ENCODE results near the gene MS4A10.
"Not testable (repeated sequence)": the region's sequence is repeated elsewhere in the genome, so short reads cannot be mapped to it uniquely, and the experiment has no call there.

The MS4A10 gene

GRCh38 chr11:60756307-60757032, 28.7 kb upstream of the MS4A10 start, which contains the start of gene MS4A15:
TSS of gene MS4A15 (plus strand) at chr11:60756867. CDS start at chr11:60763734, 6,867 bp downstream.
- Histone ChIP-seq H3K27ac (ENCODE audit: low read length) (no peak within 1 kb of the TSS), H3K27me3 (ENCODE audit: low read depth, low read length) (no peaks in the 10 kb centered on the region), H3K36me3 (ENCODE audit: control insufficient read depth in 1 of 2, insufficient read depth in 2 of 2, low read length in 2 of 2) (no peaks in the 10 kb centered on the region), H3K4me1 (ENCODE audit: control insufficient read depth in 1 of 2, insufficient read depth in 2 of 2, low read length in 2 of 2) (no peaks in the 10 kb centered on the region), H3K4me3 (ENCODE audit: low read depth in 1 of 2, low read length in 2 of 2) (no peak within 1 kb of the TSS), H3K9me3 (ENCODE audit: control insufficient read depth in 1 of 2, low read length in 2 of 2) (peaks cover 0 to 4% of the 10 kb centered on the region in 2 donors)

- Histone ChIP-seq H3K27me3 (ENCODE audit: low read depth, low read length) (no peaks in the 10 kb centered on the region), H3K36me3 (ENCODE audit: control insufficient read depth in 1 of 2, insufficient read depth in 2 of 2, low read length in 2 of 2) (no peaks in the 10 kb centered on the region), H3K4me3 (ENCODE audit: low read depth in 1 of 2, low read length in 2 of 2) (no peak overlapping the region), H3K4me1 (ENCODE audit: control insufficient read depth in 1 of 2, insufficient read depth in 2 of 2, low read length in 2 of 2) (no peaks in the 10 kb centered on the region), H3K9me3 (ENCODE audit: control insufficient read depth in 1 of 2, low read length in 2 of 2) (peaks cover 0 to 4% of the 10 kb centered on the region in 2 donors), H3K27ac (ENCODE audit: low read length) (no peak overlapping the region)
Measured at GRCh38 chr11:60757231-60757800, 27.8 kb upstream of the MS4A10 start.

- not testable (repeated sequence) for H3K9me3 ChIP-seq (ENCODE audit: control insufficient read depth in 1 of 2, low read length in 2 of 2); H3K27me3 ChIP-seq (ENCODE audit: low read depth, low read length); H3K27ac ChIP-seq (ENCODE audit: low read length); H3K4me3 ChIP-seq (ENCODE audit: low read depth in 1 of 2, low read length in 2 of 2); H3K4me1 ChIP-seq (ENCODE audit: control insufficient read depth in 1 of 2, insufficient read depth in 2 of 2, low read length in 2 of 2); H3K36me3 ChIP-seq (ENCODE audit: control insufficient read depth in 1 of 2, insufficient read depth in 2 of 2, low read length in 2 of 2)
Measured at GRCh38 chr11:60758671-60759070, 26.5 kb upstream of the MS4A10 start.

- not testable (repeated sequence) for H3K27me3 ChIP-seq (ENCODE audit: low read depth, low read length); H3K4me3 ChIP-seq (ENCODE audit: low read depth in 1 of 2, low read length in 2 of 2); H3K27ac ChIP-seq (ENCODE audit: low read length); H3K36me3 ChIP-seq (ENCODE audit: control insufficient read depth in 1 of 2, insufficient read depth in 2 of 2, low read length in 2 of 2); H3K9me3 ChIP-seq (ENCODE audit: control insufficient read depth in 1 of 2, low read length in 2 of 2); H3K4me1 ChIP-seq (ENCODE audit: control insufficient read depth in 1 of 2, insufficient read depth in 2 of 2, low read length in 2 of 2)
Measured at GRCh38 chr11:60759438-60760225, 25.5 kb upstream of the MS4A10 start.

- Histone ChIP-seq H3K27me3 (ENCODE audit: low read depth, low read length) (peaks cover 4% of the 10 kb centered on the region), H3K9me3 (ENCODE audit: control insufficient read depth in 1 of 2, low read length in 2 of 2) (no peaks in the 10 kb centered on the region), H3K27ac (ENCODE audit: low read length) (no peak overlapping the region), H3K4me1 (ENCODE audit: control insufficient read depth in 1 of 2, insufficient read depth in 2 of 2, low read length in 2 of 2) (no peaks in the 10 kb centered on the region), H3K4me3 (ENCODE audit: low read depth in 1 of 2, low read length in 2 of 2) (no peak overlapping the region), H3K36me3 (ENCODE audit: control insufficient read depth in 1 of 2, insufficient read depth in 2 of 2, low read length in 2 of 2) (no peaks in the 10 kb centered on the region)
Measured at GRCh38 chr11:60761436-60762190, 23.5 kb upstream of the MS4A10 start.

GRCh38 chr11:60762851-60763691, 22.1 kb upstream of the MS4A10 start:
- Histone ChIP-seq H3K4me1 (ENCODE audit: control insufficient read depth in 1 of 2, insufficient read depth in 2 of 2, low read length in 2 of 2) (no peaks in the 10 kb centered on the region), H3K4me3 (ENCODE audit: low read depth in 1 of 2, low read length in 2 of 2) (no peak overlapping the region), H3K36me3 (ENCODE audit: control insufficient read depth in 1 of 2, insufficient read depth in 2 of 2, low read length in 2 of 2) (no peaks in the 10 kb centered on the region), H3K9me3 (ENCODE audit: control insufficient read depth in 1 of 2, low read length in 2 of 2) (no peaks in the 10 kb centered on the region), H3K27ac (ENCODE audit: low read length) (no peak overlapping the region), H3K27me3 (ENCODE audit: low read depth, low read length) (peaks cover 5% of the 10 kb centered on the region)

GRCh38 chr11:60763692-60764369, 21.3 kb upstream of the MS4A10 start:
- no peaks in the 10 kb centered on the region for H3K9me3 ChIP-seq (ENCODE audit: control insufficient read depth in 1 of 2, low read length in 2 of 2)
- H3K4me3 ChIP-seq (ENCODE audit: low read depth in 1 of 2, low read length in 2 of 2), result no peak overlapping the region
- no peaks in the 10 kb centered on the region for H3K4me1 ChIP-seq (ENCODE audit: control insufficient read depth in 1 of 2, insufficient read depth in 2 of 2, low read length in 2 of 2)
- peaks cover 5% of the 10 kb centered on the region for H3K27me3 ChIP-seq (ENCODE audit: low read depth, low read length)
- H3K36me3 ChIP-seq (ENCODE audit: control insufficient read depth in 1 of 2, insufficient read depth in 2 of 2, low read length in 2 of 2), result no peaks in the 10 kb centered on the region
- H3K27ac ChIP-seq (ENCODE audit: low read length), result no peak overlapping the region

- Histone ChIP-seq H3K36me3 (ENCODE audit: control insufficient read depth in 1 of 2, insufficient read depth in 2 of 2, low read length in 2 of 2) (no peaks in the 10 kb centered on the region), H3K27me3 (ENCODE audit: low read depth, low read length) (peaks cover 10% of the 10 kb centered on the region), H3K4me1 (ENCODE audit: control insufficient read depth in 1 of 2, insufficient read depth in 2 of 2, low read length in 2 of 2) (no peaks in the 10 kb centered on the region), H3K27ac (ENCODE audit: low read length) (no peak overlapping the region), H3K4me3 (ENCODE audit: low read depth in 1 of 2, low read length in 2 of 2) (no peak overlapping the region), H3K9me3 (ENCODE audit: control insufficient read depth in 1 of 2, low read length in 2 of 2) (no peaks in the 10 kb centered on the region)
Measured at GRCh38 chr11:60764879-60765278, 20.3 kb upstream of the MS4A10 start.

- H3K4me1 ChIP-seq (ENCODE audit: control insufficient read depth in 1 of 2, insufficient read depth in 2 of 2, low read length in 2 of 2), result no peaks in the 10 kb centered on the region
- H3K27me3 ChIP-seq (ENCODE audit: low read depth, low read length), result peaks cover 10% of the 10 kb centered on the region
- H3K27ac ChIP-seq (ENCODE audit: low read length), result no peak overlapping the region
- no peaks in the 10 kb centered on the region for H3K9me3 ChIP-seq (ENCODE audit: control insufficient read depth in 1 of 2, low read length in 2 of 2)
- H3K4me3 ChIP-seq (ENCODE audit: low read depth in 1 of 2, low read length in 2 of 2), result no peak overlapping the region
- H3K36me3 ChIP-seq (ENCODE audit: control insufficient read depth in 1 of 2, insufficient read depth in 2 of 2, low read length in 2 of 2), result no peaks in the 10 kb centered on the region
Measured at GRCh38 chr11:60765355-60765754, 19.8 kb upstream of the MS4A10 start.

GRCh38 chr11:60766547-60766946, 18.6 kb upstream of the MS4A10 start:
- Histone ChIP-seq H3K4me3 (ENCODE audit: low read depth in 1 of 2, low read length in 2 of 2) (no peak overlapping the region), H3K4me1 (ENCODE audit: control insufficient read depth in 1 of 2, insufficient read depth in 2 of 2, low read length in 2 of 2) (no peaks in the 10 kb centered on the region), H3K27me3 (ENCODE audit: low read depth, low read length) (peaks cover 10% of the 10 kb centered on the region), H3K27ac (ENCODE audit: low read length) (no peak overlapping the region), H3K9me3 (ENCODE audit: control insufficient read depth in 1 of 2, low read length in 2 of 2) (no peaks in the 10 kb centered on the region), H3K36me3 (ENCODE audit: control insufficient read depth in 1 of 2, insufficient read depth in 2 of 2, low read length in 2 of 2) (no peaks in the 10 kb centered on the region)

All from muscle layer of duodenum (tissue), 2 donors.